ENCODE measurements around the gene IRX6. TPM values are rescaled to one million over a fixed set of nuclear protein-coding genes. Genes with fewer than 3 reads are reported as not detected.
A peak's percentile ranks its signal among the peaks of the same experiment; 100 is the strongest.

Gene IRX6
- total and polyA plus RNA-seq, 4 donors = 0.37 to 6.3 (median 4.0) TPM

DNA sequence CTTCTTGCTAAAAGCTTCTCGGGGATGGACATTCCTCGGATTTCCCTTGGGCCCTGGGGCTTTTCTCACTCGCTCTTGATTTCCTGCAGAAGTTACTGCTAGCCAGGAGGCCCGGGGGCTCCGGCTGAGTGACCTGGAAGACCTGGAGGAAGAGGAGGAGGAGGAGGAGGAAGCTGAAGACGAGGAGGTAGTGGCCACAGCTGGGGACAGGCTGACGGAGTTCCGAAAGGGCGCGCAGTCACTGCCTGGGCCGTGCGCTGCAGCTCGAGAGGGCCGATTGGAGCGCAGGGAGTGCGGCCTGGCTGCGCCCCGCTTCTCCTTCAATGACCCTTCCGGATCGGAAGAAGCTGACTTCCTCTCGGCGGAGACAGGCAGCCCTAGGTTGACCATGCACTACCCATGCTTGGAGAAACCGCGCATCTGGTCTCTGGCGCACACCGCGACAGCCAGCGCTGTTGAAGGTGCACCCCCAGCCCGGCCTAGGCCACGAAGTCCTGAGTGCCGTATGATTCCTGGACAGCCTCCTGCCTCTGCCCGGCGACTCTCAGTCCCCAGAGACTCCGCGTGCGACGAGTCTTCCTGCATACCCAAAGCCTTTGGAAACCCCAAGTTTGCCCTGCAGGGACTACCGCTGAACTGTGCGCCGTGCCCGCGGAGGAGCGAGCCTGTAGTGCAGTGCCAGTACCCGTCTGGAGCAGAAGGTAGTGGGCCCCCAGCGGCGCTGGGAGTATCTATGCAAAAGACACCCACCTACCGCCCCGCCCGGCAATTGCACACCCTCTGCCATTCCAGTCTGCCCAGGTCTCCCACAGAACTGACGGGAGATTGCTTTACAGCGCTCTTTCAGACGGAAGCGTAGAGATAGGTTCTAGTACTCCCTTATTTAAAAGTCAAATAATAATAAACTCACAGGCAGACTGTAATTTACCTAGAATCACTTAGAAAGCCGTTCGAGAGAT is 4.9 kb downstream of the IRX6 start:
- TF ChIP-seq CTCF (IDR thresholded peaks at IDR 0.05; ENCODE audit: control extremely low read depth, extremely low read depth) = no peak
- WGBS, 2 donors = 21 to 31% methylated on average over 55 of the region's 55 CpGs
- Histone ChIP-seq H3K27ac (ENCODE audit: low read depth in 1 of 2, low read length in 1 of 2) (no peak overlapping the region), H3K9ac (ENCODE audit: insufficient read depth in 1 of 2, low read length in 2 of 2) (no peak overlapping the region), H3K9me3 (ENCODE audit: control insufficient read depth in 4 of 4, insufficient read depth in 3 of 4, low read length in 3 of 4) (peaks cover 0 to 15% (median 0%) of the 10 kb centered on the region in 4 donors), H3K36me3 (ENCODE audit: control insufficient read depth in 4 of 4, insufficient read depth in 4 of 4, low read length in 4 of 4) (no peaks in the 10 kb centered on the region), H3K27me3 (ENCODE audit: control insufficient read depth in 3 of 3, insufficient read depth in 3 of 3, low read length in 2 of 3) (peaks cover 27 to 84% (median 65%) of the 10 kb centered on the region in 3 donors), H3K4me3 (no peak overlapping the region), H3K4me1 (ENCODE audit: control insufficient read depth in 5 of 5, insufficient read depth in 5 of 5, low read length in 5 of 5) (peaks cover 0 to 6% (median 4%) of the 10 kb centered on the region in 5 donors)
- DNase-seq (no peak), ATAC-seq (ENCODE audit: insufficient read depth, low FRiP score) (no peak)

GRCh38 chr16:55329791-55330428 is 5.9 kb downstream of the IRX6 start:
- TF ChIP-seq CTCF (IDR thresholded peaks at IDR 0.05; ENCODE audit: control extremely low read depth, extremely low read depth) = no peak
- no peak overlapping the region for H3K27ac ChIP-seq (ENCODE audit: low read depth in 1 of 2, low read length in 1 of 2)
- no peak for DNase-seq
- peaks cover 19 to 83% (median 68%) of the 10 kb centered on the region in 3 donors for H3K27me3 ChIP-seq (ENCODE audit: control insufficient read depth in 3 of 3, insufficient read depth in 3 of 3, low read length in 2 of 3)
- H3K9ac ChIP-seq (ENCODE audit: insufficient read depth in 1 of 2, low read length in 2 of 2) = no peak overlapping the region
- ATAC-seq (ENCODE audit: insufficient read depth, low FRiP score) = no peak
- 32 to 43% methylated on average over 8 of the region's 8 CpGs for WGBS, 2 donors
- H3K9me3 ChIP-seq (ENCODE audit: control insufficient read depth in 4 of 4, insufficient read depth in 3 of 4, low read length in 3 of 4) = peaks cover 0 to 15% (median 0%) of the 10 kb centered on the region in 4 donors
- no peak overlapping the region for H3K4me3 ChIP-seq
- H3K4me1 ChIP-seq (ENCODE audit: control insufficient read depth in 5 of 5, insufficient read depth in 5 of 5, low read length in 5 of 5) = peaks cover 0 to 6% (median 4%) of the 10 kb centered on the region in 5 donors
- H3K36me3 ChIP-seq (ENCODE audit: control insufficient read depth in 4 of 4, insufficient read depth in 4 of 4, low read length in 4 of 4) = no peaks in the 10 kb centered on the region

DNA sequence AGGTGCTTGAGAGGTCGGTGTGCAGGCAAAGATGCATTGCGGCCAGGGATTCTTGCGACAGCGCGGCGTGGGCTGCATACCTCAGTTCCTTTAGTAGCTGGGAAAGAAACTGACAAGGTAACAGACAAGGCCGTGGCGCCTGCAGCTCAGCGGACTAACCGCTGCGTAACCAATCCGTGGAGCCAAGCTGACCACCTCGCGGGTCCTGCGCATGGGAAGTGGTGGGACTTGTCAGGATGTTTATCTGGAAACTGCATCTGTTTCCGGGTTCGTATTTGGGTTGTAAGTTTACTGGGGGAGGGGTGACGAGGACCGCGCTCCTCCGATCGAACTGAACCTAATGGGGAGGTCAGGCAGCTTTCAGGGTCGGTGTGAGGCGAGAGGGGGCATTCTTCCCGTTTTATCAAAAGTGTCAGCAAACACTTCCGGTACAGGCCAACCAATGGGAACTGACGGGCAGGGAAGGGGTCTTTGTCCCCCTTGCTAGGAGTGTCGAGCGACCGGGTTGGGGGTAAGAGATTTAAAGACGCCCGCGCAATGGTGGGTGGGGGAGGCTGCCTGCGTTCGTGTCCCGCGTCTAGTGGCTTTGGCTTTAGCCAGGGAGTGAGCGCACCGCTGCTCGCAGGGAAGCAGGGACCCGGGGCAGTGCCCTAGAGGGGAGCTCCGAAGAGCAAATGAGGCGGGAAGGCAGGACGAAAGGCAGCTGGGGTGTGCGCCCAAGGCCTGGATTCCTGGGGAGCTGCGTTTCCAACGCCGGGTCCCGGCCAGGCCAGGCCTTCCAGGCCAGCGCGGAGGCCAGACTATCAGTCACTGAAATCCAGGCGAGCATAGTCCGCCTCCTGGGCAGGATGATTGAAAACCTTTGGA is 7.0 kb downstream of the IRX6 start:
- H3K4me1 ChIP-seq (ENCODE audit: control insufficient read depth in 5 of 5, insufficient read depth in 5 of 5, low read length in 5 of 5) = peaks cover 0 to 6% (median 4%) of the 10 kb centered on the region in 5 donors
- no peak overlapping the region for H3K4me3 ChIP-seq
- peaks cover 12 to 72% (median 59%) of the 10 kb centered on the region in 3 donors for H3K27me3 ChIP-seq (ENCODE audit: control insufficient read depth in 3 of 3, insufficient read depth in 3 of 3, low read length in 2 of 3)
- H3K27ac ChIP-seq (ENCODE audit: low read depth in 1 of 2, low read length in 1 of 2) = no peak overlapping the region
- H3K9me3 ChIP-seq (ENCODE audit: control insufficient read depth in 4 of 4, insufficient read depth in 3 of 4, low read length in 3 of 4) = peaks cover 0 to 18% (median 0%) of the 10 kb centered on the region in 4 donors
- DNase-seq = peak in 1 of 3 donors; percentile 23
- WGBS, 2 donors = 11 to 26% methylated on average over 53 of the region's 53 CpGs
- H3K36me3 ChIP-seq (ENCODE audit: control insufficient read depth in 4 of 4, insufficient read depth in 4 of 4, low read length in 4 of 4) = no peaks in the 10 kb centered on the region
- TF ChIP-seq CTCF (IDR thresholded peaks at IDR 0.05; ENCODE audit: control extremely low read depth, extremely low read depth) = no peak
- H3K9ac ChIP-seq (ENCODE audit: insufficient read depth in 1 of 2, low read length in 2 of 2) = no peak overlapping the region
- no peak for ATAC-seq (ENCODE audit: insufficient read depth, low FRiP score)

Measured in lung (tissue), 12 donors.